HCT116 (cell line): ENCODE measurements around the gene INMT.

Experiments
- YY1 ChIP-seq: IDR thresholded peaks from 2 replicates; pipeline ENCODE4 v1.6.1; 2011; ENCODE audit warnings: low read length, low read depth, moderate library complexity, mild to moderate bottlenecking; ENCODE audit not compliant: insufficient replicate concordance; ENCODE audit errors: extremely low read depth
- ZNF274 ChIP-seq: fragments of 200-500 bp; sonication (Bioruptor generic); IDR thresholded peaks from 2 replicates; pipeline ENCODE4 v1.6.1; 2014; ENCODE audit warnings: mild to moderate bottlenecking, low read depth, low read length, inconsistent platforms
- TF ChIP-seq, protein P1 (sequence below), 3 experiments: fragments of 200-600 bp in 1 of 3; sonication (generic) in 1 of 3; IDR thresholded peaks in 2 of 3; conservative IDR thresholded peaks in 1 of 3; 2 replicates each; pipeline ENCODE4 v1.5.1; 2012 to 2017; ENCODE audit warnings: low read depth in 2 of 3, low read length in 2 of 3, antibody characterized with exemption in 1 of 3, borderline replicate concordance in 1 of 3, control low read depth in 1 of 3, mild to moderate bottlenecking in 1 of 3, mixed read lengths in 1 of 3, mixed run types in 1 of 3, moderate library complexity in 1 of 3; ENCODE audit not compliant: insufficient read depth in 1 of 3

DNA sequence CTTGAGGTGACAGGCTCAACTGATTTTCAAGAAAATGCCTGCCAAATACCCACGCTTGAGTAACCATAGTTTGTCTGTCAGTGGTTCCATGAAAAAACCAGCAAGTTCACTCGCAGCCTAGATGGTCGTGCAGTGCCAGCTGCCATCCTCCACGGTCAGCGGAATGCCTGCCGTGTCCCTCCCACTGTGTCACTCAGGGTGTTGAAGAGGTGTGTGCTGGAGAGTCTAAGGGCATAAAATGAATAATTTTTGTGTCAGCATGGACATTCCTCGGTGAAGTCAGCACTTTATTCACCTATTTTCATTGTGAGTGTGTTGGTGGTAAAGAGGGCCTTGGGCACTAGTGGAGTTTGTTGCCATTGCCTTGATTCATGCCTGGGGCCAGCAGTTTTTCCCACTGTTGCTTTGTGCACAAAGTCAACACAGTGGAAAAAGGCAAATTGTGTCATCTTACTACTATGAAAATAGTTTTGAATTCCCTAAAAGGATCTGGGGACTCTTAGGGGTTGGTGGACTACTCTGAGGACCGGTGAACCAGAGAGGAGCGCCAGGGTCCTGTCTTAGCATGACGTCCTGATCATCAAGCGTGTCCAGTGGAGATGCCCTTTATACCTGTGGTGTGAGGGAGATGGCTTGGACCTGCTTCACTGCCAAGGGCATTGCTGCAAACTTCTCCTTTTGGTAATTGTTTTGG is 36.9 kb downstream of the INMT start:
- TF ChIP-seq YY1 = no peak
- TF ChIP-seq, protein P1, sequence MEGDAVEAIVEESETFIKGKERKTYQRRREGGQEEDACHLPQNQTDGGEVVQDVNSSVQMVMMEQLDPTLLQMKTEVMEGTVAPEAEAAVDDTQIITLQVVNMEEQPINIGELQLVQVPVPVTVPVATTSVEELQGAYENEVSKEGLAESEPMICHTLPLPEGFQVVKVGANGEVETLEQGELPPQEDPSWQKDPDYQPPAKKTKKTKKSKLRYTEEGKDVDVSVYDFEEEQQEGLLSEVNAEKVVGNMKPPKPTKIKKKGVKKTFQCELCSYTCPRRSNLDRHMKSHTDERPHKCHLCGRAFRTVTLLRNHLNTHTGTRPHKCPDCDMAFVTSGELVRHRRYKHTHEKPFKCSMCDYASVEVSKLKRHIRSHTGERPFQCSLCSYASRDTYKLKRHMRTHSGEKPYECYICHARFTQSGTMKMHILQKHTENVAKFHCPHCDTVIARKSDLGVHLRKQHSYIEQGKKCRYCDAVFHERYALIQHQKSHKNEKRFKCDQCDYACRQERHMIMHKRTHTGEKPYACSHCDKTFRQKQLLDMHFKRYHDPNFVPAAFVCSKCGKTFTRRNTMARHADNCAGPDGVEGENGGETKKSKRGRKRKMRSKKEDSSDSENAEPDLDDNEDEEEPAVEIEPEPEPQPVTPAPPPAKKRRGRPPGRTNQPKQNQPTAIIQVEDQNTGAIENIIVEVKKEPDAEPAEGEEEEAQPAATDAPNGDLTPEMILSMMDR (IDR thresholded peaks at IDR 0.05 in 2 of 3, conservative IDR thresholded peaks at IDR 0.05 in 1 of 3; ENCODE audit: borderline replicate concordance in 1 of 3, insufficient read depth in 1 of 3, low read depth in 2 of 3, low read length in 2 of 3) = no peak
- TF ChIP-seq ZNF274 = no peak
